Stimulated activated naive B cell treated with anti-CD40 and anti-IgM and Interleukin-4, amounts not matched to agents 10 μg/mL and 1 μg/mL and 100 μg/mL, for 72 hours (primary cell): ENCODE measurements around the gene ACOXL.

Experiments used
- ATAC-seq, 2 donors: fragments of 150-1000 bp; cut with Tn5 transposase; replicated peaks; 2 replicates each; pipeline ENCODE4 v1.10.0; 2021; ENCODE audit warnings: moderate library complexity in 1 of 2
- DNase-seq: peaks from one replicate; pipeline ENCODE4 v3.0.0; 2021
- H3K27ac Mint-ChIP-seq: one replicate; pipeline ENCODE4 v1.8.0; 2022; ENCODE audit warnings: mild to moderate bottlenecking, mixed read lengths
- H3K27me3 Mint-ChIP-seq, 2 donors: one replicate each; pipeline ENCODE4 v1.8.0; 2022; ENCODE audit warnings: mixed read lengths in 2 of 2
- H3K36me3 Mint-ChIP-seq, 2 donors: one replicate each; pipeline ENCODE4 v1.8.0; 2022; ENCODE audit warnings: mixed read lengths in 2 of 2, mild to moderate bottlenecking in 1 of 2
- H3K4me1 Mint-ChIP-seq, 2 donors: one replicate each; pipeline ENCODE4 v1.8.0; 2022; ENCODE audit warnings: mixed read lengths in 2 of 2, mild to moderate bottlenecking in 1 of 2
- H3K4me3 Mint-ChIP-seq, 2 donors: one replicate each; pipeline ENCODE4 v1.8.0; 2022; ENCODE audit warnings: mild to moderate bottlenecking in 2 of 2, mixed read lengths in 2 of 2, moderate library complexity in 1 of 2
- H3K9me3 Mint-ChIP-seq, 2 donors: one replicate each; pipeline ENCODE4 v1.8.0; 2022; ENCODE audit warnings: mixed read lengths in 2 of 2, mild to moderate bottlenecking in 1 of 2

ACOXL gene

GRCh38 chr2:110900191-110900590 is 167.8 kb downstream of the ACOXL start:
- H3K4me3 Mint-ChIP-seq: no peak overlapping the region
- DNase-seq (no peak), ATAC-seq (no peak)
- peaks cover 0 to 16% of the 10 kb centered on the region in 2 donors for H3K27me3 Mint-ChIP-seq
- H3K9me3 Mint-ChIP-seq: peaks cover 5 to 7% of the 10 kb centered on the region in 2 donors
- H3K36me3 Mint-ChIP-seq: peaks cover 0 to 4% of the 10 kb centered on the region in 2 donors
- no peak overlapping the region for H3K27ac Mint-ChIP-seq
- H3K4me1 Mint-ChIP-seq: peaks cover 0 to 4% of the 10 kb centered on the region in 2 donors

GRCh38 chr2:110903548-110903947 is 171.2 kb downstream of the ACOXL start:
- DNase-seq (no peak), ATAC-seq (no peak)
- Mint-ChIP-seq H3K36me3 (no peaks in the 10 kb centered on the region), H3K9me3 (peaks cover 0 to 1% of the 10 kb centered on the region in 2 donors), H3K4me1 (peaks cover 0 to 4% of the 10 kb centered on the region in 2 donors), H3K27me3 (peaks cover 5 to 11% of the 10 kb centered on the region in 2 donors), H3K4me3 (no peak overlapping the region), H3K27ac (no peak overlapping the region)

GRCh38 chr2:110904116-110904778 is 171.9 kb downstream of the ACOXL start:
- Mint-ChIP-seq H3K4me1 (peaks cover 0 to 4% of the 10 kb centered on the region in 2 donors), H3K27me3 (peaks cover 5 to 11% of the 10 kb centered on the region in 2 donors)
- ATAC-seq: peak; percentile 25 to 31

GRCh38 chr2:110904779-110905148 is 172.4 kb downstream of the ACOXL start:
- H3K9me3 Mint-ChIP-seq: peaks cover 0 to 1% of the 10 kb centered on the region in 2 donors
- peak in 1 of 2 donors; percentile 5 for ATAC-seq
- H3K36me3 Mint-ChIP-seq: no peaks in the 10 kb centered on the region
- peaks cover 4% of the 10 kb centered on the region in 2 donors for H3K4me1 Mint-ChIP-seq
- no peak for DNase-seq
- no peak overlapping the region for H3K4me3 Mint-ChIP-seq
- H3K27ac Mint-ChIP-seq: no peak overlapping the region
- H3K27me3 Mint-ChIP-seq: peaks cover 5 to 11% of the 10 kb centered on the region in 2 donors

More at GRCh38 chr2:110904116-110904778, 171.9 kb downstream of the ACOXL start:
- no peak overlapping the region for H3K27ac Mint-ChIP-seq
- peaks cover 0 to 1% of the 10 kb centered on the region in 2 donors for H3K9me3 Mint-ChIP-seq
- H3K36me3 Mint-ChIP-seq: no peaks in the 10 kb centered on the region
- no peak for DNase-seq
- no peak overlapping the region for H3K4me3 Mint-ChIP-seq

GRCh38 chr2:110905217-110905616 is 172.8 kb downstream of the ACOXL start:
- H3K4me1 Mint-ChIP-seq: peaks cover 7 to 8% of the 10 kb centered on the region in 2 donors
- no peak for ATAC-seq
- no peak overlapping the region for H3K27ac Mint-ChIP-seq
- H3K9me3 Mint-ChIP-seq: peaks cover 0 to 1% of the 10 kb centered on the region in 2 donors
- H3K4me3 Mint-ChIP-seq: no peak overlapping the region
- no peaks in the 10 kb centered on the region for H3K36me3 Mint-ChIP-seq
- peaks cover 5 to 11% of the 10 kb centered on the region in 2 donors for H3K27me3 Mint-ChIP-seq
- DNase-seq: no peak

GRCh38 chr2:110906613-110907298 is 174.4 kb downstream of the ACOXL start:
- Mint-ChIP-seq H3K36me3 (no peaks in the 10 kb centered on the region), H3K27ac (no peak overlapping the region), H3K27me3 (peaks cover 5% of the 10 kb centered on the region in 2 donors), H3K9me3 (peaks cover 7 to 8% of the 10 kb centered on the region in 2 donors), H3K4me1 (peaks cover 7 to 12% of the 10 kb centered on the region in 2 donors), H3K4me3 (no peak overlapping the region)
- DNase-seq (no peak), ATAC-seq (no peak)

- H3K9me3 Mint-ChIP-seq: peaks cover 11 to 12% of the 10 kb centered on the region in 2 donors
- H3K27me3 Mint-ChIP-seq: peaks cover 10 to 20% of the 10 kb centered on the region in 2 donors
- H3K36me3 Mint-ChIP-seq: no peaks in the 10 kb centered on the region
- H3K4me1 Mint-ChIP-seq: peaks cover 5 to 12% of the 10 kb centered on the region in 2 donors
- no peak overlapping the region for H3K4me3 Mint-ChIP-seq
- ATAC-seq: no peak
- DNase-seq: no peak
- H3K27ac Mint-ChIP-seq: no peak overlapping the region
Measured at GRCh38 chr2:110909501-110909900, 177.1 kb downstream of the ACOXL start.

GRCh38 chr2:110910423-110910822 is 178.1 kb downstream of the ACOXL start:
- no peaks in the 10 kb centered on the region for H3K36me3 Mint-ChIP-seq
- peak; percentile 81 to 88 for ATAC-seq
- peaks cover 11 to 12% of the 10 kb centered on the region in 2 donors for H3K9me3 Mint-ChIP-seq
- peaks cover 3 to 12% of the 10 kb centered on the region in 2 donors for H3K4me1 Mint-ChIP-seq
- H3K27ac Mint-ChIP-seq: no peak overlapping the region
- H3K27me3 Mint-ChIP-seq: peaks cover 11 to 20% of the 10 kb centered on the region in 2 donors
- H3K4me3 Mint-ChIP-seq: no peak overlapping the region
- no peak for DNase-seq

- peaks cover 0 to 3% of the 10 kb centered on the region in 2 donors for H3K9me3 Mint-ChIP-seq
- H3K4me3 Mint-ChIP-seq: no peak overlapping the region
- H3K4me1 Mint-ChIP-seq: no peaks in the 10 kb centered on the region
- DNase-seq: no peak
- no peaks in the 10 kb centered on the region for H3K36me3 Mint-ChIP-seq
- ATAC-seq: no peak
- no peak overlapping the region for H3K27ac Mint-ChIP-seq
- peaks cover 0 to 10% of the 10 kb centered on the region in 2 donors for H3K27me3 Mint-ChIP-seq
Measured at GRCh38 chr2:110919738-110920137, 187.4 kb downstream of the ACOXL start.

GRCh38 chr2:110925479-110925878 is 193.1 kb downstream of the ACOXL start:
- DNase-seq (no peak), ATAC-seq (no peak)
- Mint-ChIP-seq H3K36me3 (peaks cover 7 to 11% of the 10 kb centered on the region in 2 donors), H3K9me3 (peaks cover 14 to 16% of the 10 kb centered on the region in 2 donors), H3K27me3 (peaks cover 0 to 4% of the 10 kb centered on the region in 2 donors), H3K27ac (no peak overlapping the region), H3K4me3 (no peak overlapping the region), H3K4me1 (no peaks in the 10 kb centered on the region)

- Mint-ChIP-seq H3K36me3 (peaks cover 11 to 12% of the 10 kb centered on the region in 2 donors), H3K9me3 (peaks cover 18 to 21% of the 10 kb centered on the region in 2 donors), H3K27ac (no peak overlapping the region), H3K27me3 (peaks cover 0 to 4% of the 10 kb centered on the region in 2 donors), H3K4me1 (no peaks in the 10 kb centered on the region), H3K4me3 (no peak overlapping the region)
- ATAC-seq: no peak
- no peak for DNase-seq
Measured at GRCh38 chr2:110927526-110927925, 195.2 kb downstream of the ACOXL start.

- no peaks in the 10 kb centered on the region for H3K4me1 Mint-ChIP-seq
- peaks cover 18 to 21% of the 10 kb centered on the region in 2 donors for H3K9me3 Mint-ChIP-seq
- H3K27me3 Mint-ChIP-seq: no peaks in the 10 kb centered on the region
- peaks cover 11 to 12% of the 10 kb centered on the region in 2 donors for H3K36me3 Mint-ChIP-seq
- H3K27ac Mint-ChIP-seq: no peak overlapping the region
- no peak overlapping the region for H3K4me3 Mint-ChIP-seq
- ATAC-seq (no peak), DNase-seq (no peak)
Measured at GRCh38 chr2:110929528-110929927, 197.2 kb downstream of the ACOXL start.

GRCh38 chr2:110931648-110932047 is 199.3 kb downstream of the ACOXL start:
- Mint-ChIP-seq H3K27me3 (no peaks in the 10 kb centered on the region), H3K27ac (no peak overlapping the region), H3K4me3 (no peak overlapping the region), H3K4me1 (no peaks in the 10 kb centered on the region), H3K36me3 (peaks cover 11 to 12% of the 10 kb centered on the region in 2 donors), H3K9me3 (peaks cover 17 to 21% of the 10 kb centered on the region in 2 donors)
- ATAC-seq (no peak), DNase-seq (no peak)

GRCh38 chr2:110933420-110933819 is 201.0 kb downstream of the ACOXL start:
- DNase-seq (no peak), ATAC-seq (no peak)
- Mint-ChIP-seq H3K4me3 (no peak overlapping the region), H3K27me3 (peaks cover 0 to 5% of the 10 kb centered on the region in 2 donors), H3K27ac (no peak overlapping the region), H3K9me3 (peaks cover 14 to 17% of the 10 kb centered on the region in 2 donors), H3K4me1 (no peaks in the 10 kb centered on the region), H3K36me3 (peaks cover 7 to 10% of the 10 kb centered on the region in 2 donors)

- DNase-seq: no peak
- peaks cover 7 to 9% of the 10 kb centered on the region in 2 donors for H3K9me3 Mint-ChIP-seq
- H3K4me1 Mint-ChIP-seq: peaks cover 0 to 3% of the 10 kb centered on the region in 2 donors
- peaks cover 0 to 5% of the 10 kb centered on the region in 2 donors for H3K27me3 Mint-ChIP-seq
- peaks cover 0 to 5% of the 10 kb centered on the region in 2 donors for H3K36me3 Mint-ChIP-seq
- H3K27ac Mint-ChIP-seq: no peak overlapping the region
- no peak for ATAC-seq
- no peak overlapping the region for H3K4me3 Mint-ChIP-seq
Measured at GRCh38 chr2:110934948-110935347, 202.6 kb downstream of the ACOXL start.
